Activated CD4-positive, alpha-beta T cell treated with anti-CD3 and anti-CD28 coated beads for 36 hours (primary cell): ENCODE results near the gene RGS10. TPM values are rescaled to one million over a fixed set of nuclear protein-coding genes. Genes with fewer than 3 reads are reported as not detected.
"Not testable (repeated sequence)": the region's sequence is repeated elsewhere in the genome, so short reads cannot be mapped to it uniquely, and the experiment has no call there.

Source experiments
- ATAC-seq: fragments of 200-7000 bp; cut with Tn5 transposase; one replicate; pipeline ENCODE4 v1.10.0; 2021; ENCODE audit warnings: mild to moderate bottlenecking, moderate library complexity
- CTCF ChIA-PET: fragments of 350-600 bp; sonication (Branson Sonifier 250); formaldehyde crosslinking; loops from one replicate; lab custom pipeline; 2021; ENCODE audit warnings: antibody characterized with exemption; lab: Charles Lee
- POLR2A ChIA-PET: fragments of 350-600 bp; sonication (Branson Sonifier 250); formaldehyde crosslinking; loops from one replicate; lab custom pipeline; 2021; ENCODE audit warnings: antibody characterized with exemption, inconsistent platforms; lab: Charles Lee
- DNase-seq: peaks from one replicate; pipeline ENCODE4 v3.0.0-alpha.2; 2020
- H3K27ac Mint-ChIP-seq: one replicate; pipeline ENCODE4 v1.8.0; 2021; ENCODE audit warnings: mixed read lengths
- H3K27me3 Mint-ChIP-seq: one replicate; pipeline ENCODE4 v1.8.0; 2021; ENCODE audit warnings: mixed read lengths
- H3K36me3 Mint-ChIP-seq: one replicate; pipeline ENCODE4 v1.8.0; 2021; ENCODE audit warnings: low read depth, mixed read lengths
- H3K4me1 Mint-ChIP-seq: one replicate; pipeline ENCODE4 v1.8.0; 2021; ENCODE audit warnings: mixed read lengths
- H3K4me3 Mint-ChIP-seq: one replicate; pipeline ENCODE4 v1.8.0; 2021; ENCODE audit warnings: mild to moderate bottlenecking, moderate library complexity, mixed read lengths
- H3K9me3 Mint-ChIP-seq: one replicate; pipeline ENCODE4 v1.8.0; 2021; ENCODE audit warnings: low read depth, mixed read lengths
- intact Hi-C, 2 experiments: fragments of 100-400 bp; cut with DNase I in 1 of 2; cut with micrococcal nuclease in 1 of 2; formaldehyde crosslinking; loops; one replicate each; pipeline versions ENCODE4 v1.14.2 to v1.15.1; 2022 to 2024; cut with DNase I, micrococcal nuclease
- total RNA-seq, 2 experiments: library from RNA; stranded (reverse); gene quantifications; one replicate each; pipeline ENCODE4 v1.2.3, GENCODE V29; 2021

The RGS10 gene
- total RNA-seq, result 100 to 1,000 TPM; 186 to 191 TPM

- ChIA-PET CTCF (interaction anchor here (0.6 to 3.9 kb wide), 10 partner anchors 16 to 128 kb away, joined by 3 to 14 read pairs (median 4); no protein-coding TSS in a partner anchor), POLR2A (interaction anchor here (0.7 to 1.6 kb wide), 6 partner anchors 8 to 112 kb away, joined by 3 to 6 read pairs (median 4); no protein-coding TSS in a partner anchor)
- Mint-ChIP-seq H3K27ac (peak within 1 kb of the TSS; percentile 89), H3K9me3 (no peaks in the 10 kb centered on the region), H3K27me3 (no peaks in the 10 kb centered on the region), H3K4me1 (peaks cover 39% of the 10 kb centered on the region), H3K4me3 (peak within 1 kb of the TSS; percentile 89), H3K36me3 (peaks cover 26% of the 10 kb centered on the region)
- intact Hi-C loops, result loop anchor here (1.0 to 5.0 kb wide), 17 partner anchors 26 to 462 kb away; partner anchors contain the start of genes BAG3 (in 2 of the 2), GRK5 (in 2 of the 2), INPP5F (in 2 of the 2) and EIF3A (in 1 of the 2)
- ATAC-seq (peak; percentile 78), DNase-seq (peak; percentile 92)
Observed at GRCh38 chr10:119542357-119542987, at the start of gene RGS10. Gene RGS10, minus strand, starts transcription at chr10:119542719. Its CDS starts 81 bp downstream, at chr10:119542638.

GRCh38 chr10:119588071-119588470 lies 45.6 kb upstream of the RGS10 start:
- H3K27ac Mint-ChIP-seq, result no peak overlapping the region
- peaks cover 36% of the 10 kb centered on the region for H3K36me3 Mint-ChIP-seq
- peaks cover 33% of the 10 kb centered on the region for H3K4me1 Mint-ChIP-seq
- H3K9me3 Mint-ChIP-seq, result no peaks in the 10 kb centered on the region
- H3K27me3 Mint-ChIP-seq, result no peaks in the 10 kb centered on the region
- DNase-seq (no peak), ATAC-seq (no peak)
- intact Hi-C loops, result no loop called here
- CTCF ChIA-PET, result interaction anchor here (0.7 to 2.3 kb wide), 5 partner anchors 14 to 65 kb away, joined by 3 to 7 read pairs (median 3); no protein-coding TSS in a partner anchor
- POLR2A ChIA-PET, result no interaction called here
- no peak overlapping the region for H3K4me3 Mint-ChIP-seq

- DNase-seq (no peak), ATAC-seq (no peak)
- no peak overlapping the region for H3K4me3 Mint-ChIP-seq
- H3K36me3 Mint-ChIP-seq, result peaks cover 52% of the 10 kb centered on the region
- no peak overlapping the region for H3K27ac Mint-ChIP-seq
- H3K27me3 Mint-ChIP-seq, result no peaks in the 10 kb centered on the region
- intact Hi-C loops, result loop anchor here in 1 of 2 experiments (5.0 kb wide), 1 partner anchor 526 kb away; no protein-coding TSS in a partner anchor
- CTCF ChIA-PET, result interaction anchor here (1.5 kb wide), 1 partner anchor 24 kb away, joined by 3 read pairs; no protein-coding TSS in a partner anchor
- H3K9me3 Mint-ChIP-seq, result no peaks in the 10 kb centered on the region
- H3K4me1 Mint-ChIP-seq, result peaks cover 36% of the 10 kb centered on the region
- POLR2A ChIA-PET, result no interaction called here
Observed at GRCh38 chr10:119578355-119578754, 35.8 kb upstream of the RGS10 start.

GRCh38 chr10:119575991-119576390 lies 33.5 kb upstream of the RGS10 start:
- Mint-ChIP-seq H3K36me3 (peaks cover 45% of the 10 kb centered on the region), H3K4me1 (peaks cover 29% of the 10 kb centered on the region), H3K27me3 (no peaks in the 10 kb centered on the region), H3K9me3 (no peaks in the 10 kb centered on the region), H3K4me3 (no peak overlapping the region), H3K27ac (no peak overlapping the region)
- CTCF ChIA-PET, result no interaction called here
- intact Hi-C loops, result loop anchor here in 1 of 2 experiments (2.0 to 5.0 kb wide), 2 partner anchors 33 to 524 kb away; partner anchors contain the start of gene RGS10
- no peak for ATAC-seq
- POLR2A ChIA-PET, result no interaction called here
- no peak for DNase-seq

GRCh38 chr10:119575506-119575905 lies 33.0 kb upstream of the RGS10 start:
- ChIA-PET POLR2A (interaction anchor here (0.7 kb wide), 1 partner anchor 385 kb away, joined by 3 read pairs; no protein-coding TSS in a partner anchor), CTCF (no interaction called here)
- H3K4me1 Mint-ChIP-seq, result peaks cover 29% of the 10 kb centered on the region
- peak; percentile 37 for DNase-seq
- peak; percentile 91 for ATAC-seq
- H3K36me3 Mint-ChIP-seq, result peaks cover 45% of the 10 kb centered on the region
- intact Hi-C loops, result loop anchor here in 1 of 2 experiments (2.0 to 5.0 kb wide), 2 partner anchors 33 to 523 kb away; partner anchors contain the start of gene RGS10
- H3K27me3 Mint-ChIP-seq, result no peaks in the 10 kb centered on the region
- H3K27ac Mint-ChIP-seq, result peak overlapping the region; percentile 24
- no peak overlapping the region for H3K4me3 Mint-ChIP-seq
- no peaks in the 10 kb centered on the region for H3K9me3 Mint-ChIP-seq

- H3K4me1 Mint-ChIP-seq, result no peaks in the 10 kb centered on the region
- ATAC-seq (no peak), DNase-seq (no peak)
- intact Hi-C loops, result no loop called here
- H3K27ac Mint-ChIP-seq, result no peak overlapping the region
- H3K36me3 Mint-ChIP-seq, result peaks cover 2% of the 10 kb centered on the region
- H3K9me3 Mint-ChIP-seq, result no peaks in the 10 kb centered on the region
- H3K4me3 Mint-ChIP-seq, result no peak overlapping the region
- ChIA-PET CTCF (interaction anchor here (1.0 to 1.4 kb wide), 4 partner anchors 20 to 57 kb away, joined by 3 to 4 read pairs (median 4); no protein-coding TSS in a partner anchor), POLR2A (no interaction called here)
- H3K27me3 Mint-ChIP-seq, result no peaks in the 10 kb centered on the region
Observed at GRCh38 chr10:119567978-119568377, 25.5 kb upstream of the RGS10 start.

- H3K36me3 Mint-ChIP-seq, result no peaks in the 10 kb centered on the region
- ChIA-PET CTCF (no interaction called here), POLR2A (no interaction called here)
- H3K27me3 Mint-ChIP-seq, result no peaks in the 10 kb centered on the region
- intact Hi-C loops, result no loop called here
- H3K4me3 Mint-ChIP-seq, result no peak overlapping the region
- no peak overlapping the region for H3K27ac Mint-ChIP-seq
- no peaks in the 10 kb centered on the region for H3K4me1 Mint-ChIP-seq
- ATAC-seq (no peak), DNase-seq (no peak)
- no peaks in the 10 kb centered on the region for H3K9me3 Mint-ChIP-seq
Observed at GRCh38 chr10:119562097-119562496, 19.6 kb upstream of the RGS10 start.

GRCh38 chr10:119559511-119559910 lies 17.0 kb upstream of the RGS10 start:
- H3K27me3 Mint-ChIP-seq, POLR2A ChIA-PET, DNase-seq, intact Hi-C loops, H3K36me3 Mint-ChIP-seq, H3K4me1 Mint-ChIP-seq, H3K4me3 Mint-ChIP-seq, H3K27ac Mint-ChIP-seq, CTCF ChIA-PET, H3K9me3 Mint-ChIP-seq, ATAC-seq: not testable (repeated sequence)

- H3K27ac Mint-ChIP-seq, ATAC-seq, H3K9me3 Mint-ChIP-seq, H3K4me1 Mint-ChIP-seq, H3K4me3 Mint-ChIP-seq, H3K27me3 Mint-ChIP-seq, H3K36me3 Mint-ChIP-seq, intact Hi-C loops, DNase-seq: not testable (repeated sequence)
- POLR2A ChIA-PET, result interaction anchor here (0.6 kb wide), 2 partner anchors 20 to 150 kb away, joined by 3 read pairs; no protein-coding TSS in a partner anchor
- CTCF ChIA-PET, result interaction anchor here (1.2 to 2.1 kb wide), 2 partner anchors 8 to 111 kb away, joined by 3 to 7 read pairs; no protein-coding TSS in a partner anchor
Observed at GRCh38 chr10:119556081-119556480, 13.6 kb upstream of the RGS10 start.

GRCh38 chr10:119555178-119555784 lies 12.8 kb upstream of the RGS10 start:
- intact Hi-C loops, result no loop called here
- no peaks in the 10 kb centered on the region for H3K36me3 Mint-ChIP-seq
- no peaks in the 10 kb centered on the region for H3K4me1 Mint-ChIP-seq
- H3K9me3 Mint-ChIP-seq, result no peaks in the 10 kb centered on the region
- no peak for ATAC-seq
- H3K27me3 Mint-ChIP-seq, result no peaks in the 10 kb centered on the region
- ChIA-PET POLR2A (no interaction called here), CTCF (interaction anchor here (1.2 kb wide), 1 partner anchor 9 kb away, joined by 3 read pairs; no protein-coding TSS in a partner anchor)
- no peak for DNase-seq
- H3K27ac Mint-ChIP-seq, result no peak overlapping the region
- no peak overlapping the region for H3K4me3 Mint-ChIP-seq

- ATAC-seq (no peak), DNase-seq (no peak)
- Mint-ChIP-seq H3K4me3 (no peak overlapping the region), H3K4me1 (no peaks in the 10 kb centered on the region), H3K27ac (no peak overlapping the region), H3K27me3 (peaks cover 2% of the 10 kb centered on the region), H3K9me3 (no peaks in the 10 kb centered on the region), H3K36me3 (no peaks in the 10 kb centered on the region)
- intact Hi-C loops, result no loop called here
- CTCF ChIA-PET, result interaction anchor here (1.3 kb wide), 1 partner anchor 23 kb away, joined by 3 read pairs; no protein-coding TSS in a partner anchor
- POLR2A ChIA-PET, result interaction anchor here (0.6 to 0.9 kb wide), 2 partner anchors 9 to 16 kb away, joined by 3 to 6 read pairs; partner anchors contain the start of gene RGS10
Observed at GRCh38 chr10:119550827-119551226, 8.3 kb upstream of the RGS10 start.
